Prostate gland (tissue), 2 donors: ENCODE data around the gene DUSP22. TPM values are rescaled to one million over a fixed set of nuclear protein-coding genes. Genes with fewer than 3 reads are reported as not detected.

Experiments
- DNase-seq: peaks from one replicate; pipeline ENCODE4 v3.0.0-alpha.2; 2019; ENCODE audit warnings: low spot score
- H3K27ac ChIP-seq, 2 donors: fragments of 200-600 bp; sonication (generic); 2 replicates each; pipeline ENCODE4 v1.5.1; 2017 to 2019
- H3K27me3 ChIP-seq: fragments of 200-600 bp; sonication (generic); replicated peaks from 2 replicates; pipeline ENCODE4 v1.5.1; 2019; ENCODE audit not compliant: insufficient read depth
- H3K36me3 ChIP-seq, 2 donors: fragments of 200-600 bp; sonication (generic); 1 replicate in 1 of 2; 2 replicates in 1 of 2; pipeline versions ENCODE4 v1.5.1 to v1.8.1; 2017 to 2019
- H3K4me1 ChIP-seq: fragments of 200-600 bp; sonication (generic); replicated peaks from 2 replicates; pipeline ENCODE4 v1.5.1; 2019
- H3K4me3 ChIP-seq, 2 donors: fragments of 200-600 bp; sonication (generic); 2 replicates each; pipeline ENCODE4 v1.5.1; 2017 to 2019
- H3K9me3 ChIP-seq: fragments of 200-600 bp; sonication (generic); 2 replicates; pipeline ENCODE4 v1.5.1; 2017
- POLR2A ChIP-seq: fragments of 450-650 bp; IDR thresholded peaks from one replicate; pipeline ENCODE4 v1.6.1; 2016; ENCODE audit warnings: antibody characterized with exemption, mild to moderate bottlenecking
- POLR2AphosphoS5 ChIP-seq: sonication (generic); formaldehyde crosslinking; IDR thresholded peaks from one replicate; pipeline ENCODE4 v1.6.1; 2017; ENCODE audit warnings: antibody characterized with exemption
- WGBS: methylation state at CpG from one replicate; pipeline ENCODE4 v1.1.5; 2018; 5-methylcytosine and 5-hydroxymethylcytosine counted together
- intact Hi-C: fragments of 100-400 bp; cut with DNase I; formaldehyde crosslinking; loops from one replicate; pipeline ENCODE4 v1.14.2; 2022
- total RNA-seq, 2 donors: library from RNA; depleted of rRNA; stranded (reverse); fragments of >200 nt; gene quantifications; one replicate each; pipeline ENCODE4 v1.1.0, GENCODE V29; 2016
- TF ChIP-seq, protein P1 (sequence below), 4 experiments: fragments of 200-600 bp in 2 of 4; fragments of 450-650 bp in 2 of 4; sonication (generic) in 2 of 4; IDR thresholded peaks; 1 replicate in 3 of 4; 2 replicates in 1 of 4; pipeline ENCODE4 v1.5.1; 2016 to 2019; ENCODE audit warnings: antibody characterized with exemption in 4 of 4, mild to moderate bottlenecking in 2 of 4, moderate library complexity in 2 of 4

Gene DUSP22
- total RNA-seq, 2 donors from 2014 or later, result 29.8 to 95.8 TPM

DNA sequence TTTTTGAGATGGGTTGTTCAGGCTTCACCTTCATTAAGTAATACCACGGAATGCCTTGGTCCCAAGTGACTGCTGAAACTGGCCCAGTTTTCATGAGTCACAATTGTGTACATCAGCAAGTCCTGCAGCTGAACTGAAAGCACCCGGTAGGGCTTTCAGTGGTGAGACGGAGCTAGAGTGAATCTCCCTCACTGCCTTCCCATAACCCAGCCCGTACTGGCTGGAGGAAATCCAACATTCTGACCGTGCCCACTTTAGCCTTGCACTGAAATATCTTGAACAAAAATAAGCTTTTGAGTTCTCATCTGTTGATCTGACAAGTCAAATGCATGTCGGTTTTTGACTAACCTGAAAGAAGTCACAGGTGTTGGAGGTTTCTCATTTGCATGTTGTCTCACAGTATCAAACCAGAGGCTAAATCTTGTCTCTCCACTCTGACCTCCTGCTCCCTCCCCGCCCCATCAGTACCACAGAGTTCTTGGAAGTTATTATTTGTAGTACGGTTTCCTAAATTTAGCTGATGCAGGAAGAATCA, 35.9 kb downstream of the DUSP22 start:
- no peak overlapping the region for H3K4me3 ChIP-seq
- H3K4me1 ChIP-seq, result no peaks in the 10 kb centered on the region
- TF ChIP-seq POLR2A (no peak), POLR2AphosphoS5 (no peak)
- TF ChIP-seq, protein P1, sequence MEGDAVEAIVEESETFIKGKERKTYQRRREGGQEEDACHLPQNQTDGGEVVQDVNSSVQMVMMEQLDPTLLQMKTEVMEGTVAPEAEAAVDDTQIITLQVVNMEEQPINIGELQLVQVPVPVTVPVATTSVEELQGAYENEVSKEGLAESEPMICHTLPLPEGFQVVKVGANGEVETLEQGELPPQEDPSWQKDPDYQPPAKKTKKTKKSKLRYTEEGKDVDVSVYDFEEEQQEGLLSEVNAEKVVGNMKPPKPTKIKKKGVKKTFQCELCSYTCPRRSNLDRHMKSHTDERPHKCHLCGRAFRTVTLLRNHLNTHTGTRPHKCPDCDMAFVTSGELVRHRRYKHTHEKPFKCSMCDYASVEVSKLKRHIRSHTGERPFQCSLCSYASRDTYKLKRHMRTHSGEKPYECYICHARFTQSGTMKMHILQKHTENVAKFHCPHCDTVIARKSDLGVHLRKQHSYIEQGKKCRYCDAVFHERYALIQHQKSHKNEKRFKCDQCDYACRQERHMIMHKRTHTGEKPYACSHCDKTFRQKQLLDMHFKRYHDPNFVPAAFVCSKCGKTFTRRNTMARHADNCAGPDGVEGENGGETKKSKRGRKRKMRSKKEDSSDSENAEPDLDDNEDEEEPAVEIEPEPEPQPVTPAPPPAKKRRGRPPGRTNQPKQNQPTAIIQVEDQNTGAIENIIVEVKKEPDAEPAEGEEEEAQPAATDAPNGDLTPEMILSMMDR (IDR thresholded peaks at IDR 0.05), result no peak
- intact Hi-C loops, result no loop called here
- H3K9me3 ChIP-seq, result no peaks in the 10 kb centered on the region
- DNase-seq, result no peak
- no peaks in the 10 kb centered on the region for H3K36me3 ChIP-seq
- H3K27me3 ChIP-seq, result no peaks in the 10 kb centered on the region
- no peak overlapping the region for H3K27ac ChIP-seq
- WGBS, result 66% methylated on average over 8 of the region's 8 CpGs

DNA sequence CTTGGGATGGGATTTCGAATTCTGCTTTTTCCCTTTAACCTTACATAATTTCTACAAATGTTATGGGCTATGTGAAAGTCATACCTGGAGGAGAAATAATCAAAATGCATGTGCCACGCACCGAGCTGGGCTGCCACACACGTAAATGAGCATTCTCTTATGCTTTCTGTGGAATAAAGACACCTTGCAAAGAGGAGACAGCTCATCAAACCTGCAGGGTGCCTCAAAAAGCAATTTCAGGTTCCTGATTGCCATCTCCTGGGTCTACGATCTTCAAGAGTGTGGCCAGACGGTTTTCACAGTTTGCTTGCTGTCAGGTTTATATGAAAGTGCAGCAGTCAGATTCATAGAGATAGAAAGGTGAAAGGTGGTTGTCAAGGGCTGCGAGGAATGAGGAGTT, 36.6 kb downstream of the DUSP22 start:
- intact Hi-C loops, result no loop called here
- H3K36me3 ChIP-seq, result no peaks in the 10 kb centered on the region
- no peak overlapping the region for H3K4me3 ChIP-seq
- H3K27me3 ChIP-seq, result no peaks in the 10 kb centered on the region
- H3K27ac ChIP-seq, result no peak overlapping the region
- no peaks in the 10 kb centered on the region for H3K4me1 ChIP-seq
- DNase-seq, result no peak
- TF ChIP-seq, protein P1 (IDR thresholded peaks at IDR 0.05), result no peak
- no peak for TF ChIP-seq POLR2A
- no peak for TF ChIP-seq POLR2AphosphoS5
- H3K9me3 ChIP-seq, result no peaks in the 10 kb centered on the region
- 82% methylated on average over 7 of the region's 7 CpGs for WGBS

DNA sequence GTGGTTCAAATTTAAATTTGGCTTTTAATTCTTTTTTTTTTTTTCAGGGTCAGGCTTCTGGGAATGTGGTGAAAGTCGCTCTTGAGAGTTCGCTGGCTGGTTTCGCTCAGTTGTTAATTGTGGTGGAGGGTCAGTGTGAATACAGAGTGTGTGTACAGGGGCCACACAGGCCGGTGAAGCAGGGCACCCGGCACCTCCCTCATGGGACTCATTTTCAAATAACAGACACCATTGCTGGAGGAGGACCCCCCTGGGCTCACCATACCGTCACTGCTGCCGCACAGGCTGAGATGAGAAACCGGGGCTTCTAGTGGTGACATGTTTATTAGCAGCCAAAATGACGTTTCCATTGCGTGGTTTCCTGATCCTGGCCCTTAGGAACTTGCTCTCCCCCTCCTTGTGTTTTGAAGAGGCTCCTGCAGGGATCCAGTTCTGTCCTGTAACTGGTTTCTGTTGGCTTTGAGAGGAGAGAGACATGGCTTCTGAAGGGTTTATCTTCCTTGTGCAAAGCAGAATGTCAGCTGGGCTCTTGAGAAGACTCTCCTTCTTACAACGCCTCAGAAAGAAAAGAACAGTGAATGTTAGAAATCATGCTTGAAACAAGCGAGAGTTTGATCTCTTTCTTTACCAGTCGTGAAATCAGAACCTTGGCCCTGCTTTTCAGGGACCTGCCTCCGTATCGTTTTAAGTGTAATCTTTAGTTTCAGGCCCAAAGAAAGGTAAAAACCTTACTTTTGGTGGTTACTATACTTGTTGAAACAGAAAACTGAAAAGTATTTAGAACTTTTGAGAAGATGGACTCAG, 37.8 kb downstream of the DUSP22 start:
- WGBS, result 77% methylated on average over 15 of the region's 15 CpGs
- no peaks in the 10 kb centered on the region for H3K27me3 ChIP-seq
- no peak overlapping the region for H3K27ac ChIP-seq
- TF ChIP-seq, protein P1 (IDR thresholded peaks at IDR 0.05), result no peak
- TF ChIP-seq POLR2A (no peak), POLR2AphosphoS5 (no peak)
- H3K36me3 ChIP-seq, result no peaks in the 10 kb centered on the region
- H3K4me3 ChIP-seq, result no peak overlapping the region
- no peaks in the 10 kb centered on the region for H3K4me1 ChIP-seq
- no peak for DNase-seq
- no peaks in the 10 kb centered on the region for H3K9me3 ChIP-seq
- intact Hi-C loops, result no loop called here

DNA sequence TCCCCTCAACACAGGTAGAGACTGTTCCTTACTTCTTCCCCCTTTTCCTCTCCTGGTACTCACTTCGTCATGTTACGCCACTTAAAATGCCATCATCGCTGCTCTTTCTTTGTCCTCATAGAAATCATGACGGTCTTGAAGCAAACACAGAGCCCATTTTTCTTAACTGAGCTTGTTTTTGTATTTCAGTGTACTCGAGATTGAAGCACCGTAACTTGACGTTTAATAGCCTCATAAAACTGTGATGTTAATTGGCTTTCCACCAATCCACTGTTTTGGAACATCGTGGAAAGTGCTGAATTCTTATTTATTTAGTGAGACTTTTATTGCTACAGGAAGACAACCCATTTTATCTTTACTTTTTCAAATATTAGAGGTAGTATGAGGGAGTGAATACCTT, 38.7 kb downstream of the DUSP22 start:
- Histone ChIP-seq H3K9me3 (no peaks in the 10 kb centered on the region), H3K36me3 (no peaks in the 10 kb centered on the region), H3K27me3 (no peaks in the 10 kb centered on the region), H3K4me3 (no peak overlapping the region), H3K4me1 (no peaks in the 10 kb centered on the region), H3K27ac (no peak overlapping the region)
- DNase-seq, result no peak
- TF ChIP-seq POLR2AphosphoS5, result peak; percentile 70
- TF ChIP-seq, protein P1 (IDR thresholded peaks at IDR 0.05), result no peak
- WGBS, result 36% methylated on average over 8 of the region's 8 CpGs
- intact Hi-C loops, result no loop called here
